Tibial artery (tissue), 4 donors: ENCODE data around the gene AHSG.
"Not testable (repeated sequence)": the region's sequence is repeated elsewhere in the genome, so short reads cannot be mapped to it uniquely, and the experiment has no call there.

Experiments used
- DNase-seq, 2 donors: peaks; one replicate each; pipeline ENCODE4 v3.0.0-alpha.2; 2019
- H3K27ac ChIP-seq, 2 donors: fragments of 200-600 bp; sonication (generic) in 1 of 2; 1 replicate in 1 of 2; 2 replicates in 1 of 2; pipeline ENCODE4 v1.5.1; 2018 to 2019; ENCODE audit warnings: mild to moderate bottlenecking in 1 of 2
- H3K27me3 ChIP-seq, 2 donors: fragments of 200-600 bp; sonication (generic) in 1 of 2; one replicate each; pipeline versions ENCODE4 v1.5.1 to v1.6.0; 2016 to 2019
- H3K36me3 ChIP-seq, 3 donors: fragments of 200-600 bp; sonication (generic) in 2 of 3; one replicate each; pipeline ENCODE4 v1.5.1; 2016 to 2019; ENCODE audit warnings: mild to moderate bottlenecking in 2 of 3
- H3K4me1 ChIP-seq, 4 donors: fragments of 200-600 bp; sonication (generic) in 2 of 4; 1 replicate in 3 of 4; 2 replicates in 1 of 4; pipeline ENCODE4 v1.5.1; 2016 to 2019
- H3K4me3 ChIP-seq, 2 donors: fragments of 200-600 bp; sonication (generic) in 1 of 2; 1 replicate in 1 of 2; 2 replicates in 1 of 2; pipeline ENCODE4 v1.5.1; 2018 to 2019; ENCODE audit warnings: mild to moderate bottlenecking in 2 of 2
- H3K9me3 ChIP-seq, 3 donors: fragments of 200-600 bp; sonication (generic) in 1 of 3; one replicate each; pipeline ENCODE4 v1.5.1; 2016 to 2019
- intact Hi-C: fragments of 100-400 bp; cut with DNase I; formaldehyde crosslinking; loops from one replicate; pipeline ENCODE4 v1.15.0; 2023; ENCODE audit warnings: low total_unique reads
- TF ChIP-seq, protein P1 (sequence below), 2 experiments: fragments of 200-600 bp in 1 of 2; fragments of 450-650 bp in 1 of 2; IDR thresholded peaks; one replicate each; pipeline ENCODE4 v1.5.1; 2017 to 2019; ENCODE audit warnings: antibody characterized with exemption in 2 of 2, mild to moderate bottlenecking in 1 of 2, moderate library complexity in 1 of 2

Gene AHSG, protein sequence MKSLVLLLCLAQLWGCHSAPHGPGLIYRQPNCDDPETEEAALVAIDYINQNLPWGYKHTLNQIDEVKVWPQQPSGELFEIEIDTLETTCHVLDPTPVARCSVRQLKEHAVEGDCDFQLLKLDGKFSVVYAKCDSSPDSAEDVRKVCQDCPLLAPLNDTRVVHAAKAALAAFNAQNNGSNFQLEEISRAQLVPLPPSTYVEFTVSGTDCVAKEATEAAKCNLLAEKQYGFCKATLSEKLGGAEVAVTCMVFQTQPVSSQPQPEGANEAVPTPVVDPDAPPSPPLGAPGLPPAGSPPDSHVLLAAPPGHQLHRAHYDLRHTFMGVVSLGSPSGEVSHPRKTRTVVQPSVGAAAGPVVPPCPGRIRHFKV

DNA sequence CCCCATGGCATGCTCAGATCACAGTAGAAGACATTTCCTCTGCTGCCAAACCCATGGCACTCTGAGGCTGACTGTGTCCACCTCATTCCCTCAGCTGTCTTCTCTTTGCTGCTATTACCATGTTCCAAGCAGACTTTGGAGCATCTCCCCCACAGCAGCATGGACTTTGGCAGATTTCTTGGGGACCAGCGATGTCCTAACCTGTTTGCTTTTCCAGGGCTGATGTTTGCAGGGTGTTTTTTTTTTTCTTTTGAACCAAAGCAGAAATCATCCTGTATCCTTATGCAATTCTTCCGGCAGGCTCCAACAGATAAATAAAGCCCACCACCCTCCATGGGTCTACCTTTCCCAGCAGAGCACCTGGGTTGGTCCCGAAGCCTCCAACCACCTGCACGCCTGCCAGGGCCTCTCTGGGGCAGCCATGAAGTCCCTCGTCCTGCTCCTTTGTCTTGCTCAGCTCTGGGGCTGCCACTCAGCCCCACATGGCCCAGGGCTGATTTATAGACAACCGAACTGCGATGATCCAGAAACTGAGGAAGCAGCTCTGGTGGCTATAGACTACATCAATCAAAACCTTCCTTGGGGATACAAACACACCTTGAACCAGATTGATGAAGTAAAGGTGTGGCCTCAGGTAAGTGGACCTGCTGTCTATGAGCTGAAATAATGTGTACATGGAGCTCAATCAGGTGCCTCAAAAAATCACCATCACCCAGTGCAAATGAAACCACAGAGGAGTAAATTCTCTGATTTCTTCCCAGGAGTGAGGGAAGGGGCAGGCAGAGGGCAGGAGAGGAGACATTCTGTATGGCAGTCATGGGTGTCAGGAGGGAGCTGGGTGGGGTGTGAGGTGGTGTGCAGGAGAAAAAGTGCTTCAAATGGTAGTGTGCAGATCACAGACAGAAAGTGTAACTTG lies at the start of gene AHSG:
TSS of gene AHSG (plus strand) at position 340 of the 916 bp plus-strand sequence. CDS start at position 422, 82 bp downstream.
- H3K9me3 ChIP-seq: no peaks in the 10 kb centered on the region
- intact Hi-C loops: no loop called here
- DNase-seq: no peak
- peaks cover 0 to 11% (median 10%) of the 10 kb centered on the region in 4 donors for H3K4me1 ChIP-seq
- TF ChIP-seq, protein P1, sequence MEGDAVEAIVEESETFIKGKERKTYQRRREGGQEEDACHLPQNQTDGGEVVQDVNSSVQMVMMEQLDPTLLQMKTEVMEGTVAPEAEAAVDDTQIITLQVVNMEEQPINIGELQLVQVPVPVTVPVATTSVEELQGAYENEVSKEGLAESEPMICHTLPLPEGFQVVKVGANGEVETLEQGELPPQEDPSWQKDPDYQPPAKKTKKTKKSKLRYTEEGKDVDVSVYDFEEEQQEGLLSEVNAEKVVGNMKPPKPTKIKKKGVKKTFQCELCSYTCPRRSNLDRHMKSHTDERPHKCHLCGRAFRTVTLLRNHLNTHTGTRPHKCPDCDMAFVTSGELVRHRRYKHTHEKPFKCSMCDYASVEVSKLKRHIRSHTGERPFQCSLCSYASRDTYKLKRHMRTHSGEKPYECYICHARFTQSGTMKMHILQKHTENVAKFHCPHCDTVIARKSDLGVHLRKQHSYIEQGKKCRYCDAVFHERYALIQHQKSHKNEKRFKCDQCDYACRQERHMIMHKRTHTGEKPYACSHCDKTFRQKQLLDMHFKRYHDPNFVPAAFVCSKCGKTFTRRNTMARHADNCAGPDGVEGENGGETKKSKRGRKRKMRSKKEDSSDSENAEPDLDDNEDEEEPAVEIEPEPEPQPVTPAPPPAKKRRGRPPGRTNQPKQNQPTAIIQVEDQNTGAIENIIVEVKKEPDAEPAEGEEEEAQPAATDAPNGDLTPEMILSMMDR (IDR thresholded peaks at IDR 0.05): no peak
- peaks cover 0 to 20% of the 10 kb centered on the region in 2 donors for H3K27me3 ChIP-seq
- H3K4me3 ChIP-seq: no peak within 1 kb of the TSS
- H3K27ac ChIP-seq: no peak within 1 kb of the TSS
- H3K36me3 ChIP-seq: no peaks in the 10 kb centered on the region

DNA sequence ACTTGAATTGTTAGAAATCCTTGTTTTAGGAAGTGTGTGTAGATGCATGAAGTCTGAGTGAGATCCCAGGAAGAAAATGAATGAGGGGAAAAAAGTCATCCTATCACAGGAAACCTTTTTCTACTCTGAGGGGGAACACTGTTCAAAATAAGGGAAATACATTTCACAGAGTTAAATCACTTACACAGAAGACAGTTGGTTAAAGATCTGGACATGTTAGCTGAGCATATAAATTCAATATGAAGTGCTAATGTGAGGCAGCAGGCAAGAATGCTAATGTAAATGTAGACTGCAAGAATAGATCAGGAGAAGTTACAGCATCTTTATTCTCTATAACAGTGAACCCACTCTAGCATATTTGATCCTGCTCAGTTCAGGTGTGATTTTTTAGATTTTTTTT lies 48.3 kb upstream of the AHSG start:
- H3K27ac ChIP-seq: no peak overlapping the region
- no peaks in the 10 kb centered on the region for H3K27me3 ChIP-seq
- H3K4me1 ChIP-seq: peaks cover 0 to 42% (median 26%) of the 10 kb centered on the region in 4 donors
- no peaks in the 10 kb centered on the region for H3K9me3 ChIP-seq
- no peak overlapping the region for H3K4me3 ChIP-seq
- H3K36me3 ChIP-seq: peaks cover 0 to 16% (median 0%) of the 10 kb centered on the region in 3 donors
- TF ChIP-seq, protein P1 (IDR thresholded peaks at IDR 0.05): no peak
- intact Hi-C loops: loop anchor here (10.0 kb wide), 1 partner anchor 460 kb away; the partner anchor contains the start of gene ETV5
- DNase-seq: no peak

DNA sequence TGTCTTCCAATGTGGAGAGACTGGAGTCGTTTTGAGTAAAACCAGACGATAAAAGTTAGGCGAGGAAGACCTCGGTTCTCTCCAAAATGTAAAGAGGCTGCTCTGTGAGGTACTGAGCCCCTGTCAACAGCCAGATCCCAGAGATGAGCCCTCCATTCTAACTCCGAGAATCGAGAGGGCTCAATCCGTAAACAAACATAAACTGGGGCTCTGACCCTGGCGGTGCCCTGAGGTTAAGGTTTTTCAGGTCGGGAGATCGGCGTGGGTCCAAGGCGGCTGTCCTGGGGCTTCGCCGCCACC lies 46.1 kb upstream of the AHSG start:
- no peaks in the 10 kb centered on the region for H3K27me3 ChIP-seq
- H3K36me3 ChIP-seq: peaks cover 0 to 16% (median 0%) of the 10 kb centered on the region in 3 donors
- H3K4me1 ChIP-seq: peaks cover 0 to 55% (median 39%) of the 10 kb centered on the region in 4 donors
- H3K4me3 ChIP-seq: peak overlapping the region; percentile 96 to 99
- H3K27ac ChIP-seq: peak overlapping the region; percentile 88
- TF ChIP-seq, protein P1 (IDR thresholded peaks at IDR 0.05): no peak
- intact Hi-C loops: loop anchor here (10.0 kb wide), 1 partner anchor 462 kb away; the partner anchor contains the start of gene ETV5
- H3K9me3 ChIP-seq: no peaks in the 10 kb centered on the region
- no peak for DNase-seq

DNA sequence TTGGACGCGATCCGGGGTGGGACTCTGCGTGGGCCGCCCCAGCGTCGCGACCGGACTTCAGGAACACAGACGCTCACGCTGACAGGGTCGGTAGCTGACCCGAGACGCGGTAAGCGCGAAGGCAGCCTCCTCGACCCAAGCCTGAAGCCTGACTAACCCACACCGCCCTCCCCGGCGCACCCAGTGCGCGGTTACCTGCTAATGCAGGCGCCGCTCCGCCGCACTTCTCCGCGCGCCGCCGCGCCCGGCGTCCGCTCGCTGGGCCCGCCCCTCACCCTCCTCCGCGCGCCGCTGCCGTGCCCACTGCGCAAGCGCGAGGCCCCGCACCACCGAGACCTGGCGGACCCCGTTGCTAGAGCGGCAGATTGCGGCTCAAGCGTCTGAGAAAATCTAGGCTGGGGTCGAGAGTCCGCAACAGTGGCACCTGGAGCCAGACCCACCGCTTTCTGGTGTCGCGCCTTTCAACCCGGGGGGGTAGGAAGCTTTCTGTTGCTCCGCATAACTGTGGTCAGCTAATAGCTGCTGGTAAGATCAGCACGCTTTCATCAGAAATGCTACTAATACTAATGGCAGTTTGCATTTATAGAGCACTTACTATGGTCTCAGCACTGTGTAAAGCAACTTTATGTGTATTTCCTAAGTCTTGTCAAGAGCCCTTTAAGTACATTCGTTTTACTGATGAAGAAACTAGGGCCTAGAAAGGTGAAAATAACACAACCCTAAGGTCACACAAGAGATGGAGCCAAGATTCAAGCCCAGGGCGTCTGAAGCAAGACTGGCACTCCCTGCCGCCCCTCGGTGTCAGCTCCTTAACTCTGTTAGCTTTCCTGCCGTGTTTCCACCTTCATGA lies 45.6 kb upstream of the AHSG start, which contains the start of gene TBCCD1:
TSS of gene TBCCD1 (minus strand) at position 268 of the 850 bp plus-strand sequence. CDS start 3,010 bp downstream, outside the sequence.
- H3K4me1 ChIP-seq: peaks cover 0 to 61% (median 40%) of the 10 kb centered on the region in 4 donors
- H3K27ac ChIP-seq: peak within 1 kb of the TSS; percentile 88
- intact Hi-C loops: loop anchor here (10.0 kb wide), 1 partner anchor 462 kb away; the partner anchor contains the start of gene ETV5
- H3K9me3 ChIP-seq: no peaks in the 10 kb centered on the region
- DNase-seq: peak; percentile 87 to 93
- TF ChIP-seq, protein P1 (IDR thresholded peaks at IDR 0.05): no peak
- H3K27me3 ChIP-seq: no peaks in the 10 kb centered on the region
- peak within 1 kb of the TSS; percentile 96 to 99 for H3K4me3 ChIP-seq
- peaks cover 0 to 13% (median under 1%) of the 10 kb centered on the region in 3 donors for H3K36me3 ChIP-seq

DNA sequence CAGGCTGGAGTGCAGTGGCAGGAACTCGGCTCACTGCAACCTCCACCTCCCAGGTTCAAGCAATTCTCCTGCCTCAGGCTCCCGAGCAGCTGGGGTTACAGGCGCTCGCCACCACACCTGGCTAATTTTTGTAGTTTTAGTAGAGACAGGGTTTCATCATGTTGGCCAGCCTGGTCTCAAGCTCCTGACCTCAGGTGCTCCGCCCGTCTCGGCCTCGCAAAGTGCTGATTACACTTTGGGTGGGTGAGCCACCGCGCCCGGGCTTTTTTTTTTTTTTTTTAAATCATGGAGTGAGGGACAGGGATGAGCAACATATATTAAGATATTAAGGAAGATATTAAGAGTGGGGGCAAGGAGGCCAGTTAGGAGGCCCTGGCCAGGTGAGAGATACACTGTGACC lies 43.5 kb upstream of the AHSG start:
- not testable (repeated sequence) for H3K27ac ChIP-seq, DNase-seq, H3K9me3 ChIP-seq, H3K4me3 ChIP-seq, H3K27me3 ChIP-seq
- Histone ChIP-seq H3K36me3 (peaks cover 9 to 19% (median 10%) of the 10 kb centered on the region in 3 donors), H3K4me1 (peaks cover 0 to 48% (median 35%) of the 10 kb centered on the region in 4 donors)
- intact Hi-C loops: loop anchor here (10.0 kb wide), 1 partner anchor 465 kb away; the partner anchor contains the start of gene ETV5
